H1 (cell line): ENCODE data around the gene CCDC157. TPM values are rescaled to one million over a fixed set of nuclear protein-coding genes. Genes with fewer than 3 reads are reported as not detected.

ENCODE experiments used
- CHD2 ChIP-seq: IDR thresholded peaks from 2 replicates; pipeline ENCODE4 v1.6.1; 2012; ENCODE audit warnings: low read length, improper control_type of control experiment
- CHD7 ChIP-seq: fragments of 300-600 bp; sonication (generic); IDR thresholded peaks from 2 replicates; pipeline ENCODE4 v1.7.1; 2012; ENCODE audit warnings: low read length, moderate library complexity, mild to moderate bottlenecking, inconsistent platforms; ENCODE audit not compliant: insufficient replicate concordance
- EZH2 ChIP-seq: fragments of 200-600 bp; sonication (generic); IDR thresholded peaks from 2 replicates; pipeline ENCODE4 v1.7.1; 2012; ENCODE audit warnings: low read depth, mild to moderate bottlenecking, moderate library complexity, low read length, inconsistent platforms; ENCODE audit not compliant: severe bottlenecking
- FOSL1 ChIP-seq: IDR thresholded peaks from 2 replicates; pipeline ENCODE4 v1.6.1; 2011; ENCODE audit warnings: mild to moderate bottlenecking, low read depth, low read length, moderate library complexity; ENCODE audit not compliant: insufficient read depth
- JUND ChIP-seq: IDR thresholded peaks from 2 replicates; pipeline ENCODE4 v1.6.1; 2011; ENCODE audit warnings: mild to moderate bottlenecking, improper control_type of control experiment, low read length
- KDM5A ChIP-seq: fragments of 200-600 bp; IDR thresholded peaks from 2 replicates; pipeline ENCODE4 v1.7.1; 2012; ENCODE audit warnings: mild to moderate bottlenecking, low read length, inconsistent platforms, mixed read lengths
- PHF8 ChIP-seq: fragments of 200-600 bp; sonication (generic); conservative IDR thresholded peaks from 2 replicates; pipeline ENCODE4 v1.7.1; 2012; ENCODE audit warnings: low read depth, mild to moderate bottlenecking, inconsistent platforms, low read length, moderate library complexity
- USF2 ChIP-seq: IDR thresholded peaks from 2 replicates; pipeline ENCODE4 v1.6.1; 2011; ENCODE audit warnings: low read length, improper control_type of control experiment
- polyA plus RNA-seq, 7 experiments: library from polyadenylated mRNA; depleted of rRNA in 3 of 7; stranded (reverse) in 5 of 7; unstranded in 2 of 7; fragments of >200 nt in 5 of 7; fragments of 200-250 nt in 2 of 7; gene quantifications; 1 replicate in 5 of 7; 2 replicates in 1 of 7; 4 replicates in 1 of 7; pipeline versions ENCODE4 v1.2.1 to v1.2.3, GENCODE V29; 2011 to 2013; ENCODE audit warnings: missing spikeins in 2 of 7, mixed read lengths in 2 of 7
- total RNA-seq: library from RNA; stranded (reverse); fragmentation: NEBNext Ultra II Directional; extraction: Animal tissue kit (Norgen Biotek cat#: 25700); gene quantifications from 2 replicates; pipeline ENCODE4 v1.2.1, GENCODE V29; 2021

CCDC157 gene
- total and polyA plus RNA-seq, 2 of the 8 experiments (the other 6 are each of a cell fraction or from before 2014, with no cell fraction given), result 4.1 to 8.4 TPM

DNA sequence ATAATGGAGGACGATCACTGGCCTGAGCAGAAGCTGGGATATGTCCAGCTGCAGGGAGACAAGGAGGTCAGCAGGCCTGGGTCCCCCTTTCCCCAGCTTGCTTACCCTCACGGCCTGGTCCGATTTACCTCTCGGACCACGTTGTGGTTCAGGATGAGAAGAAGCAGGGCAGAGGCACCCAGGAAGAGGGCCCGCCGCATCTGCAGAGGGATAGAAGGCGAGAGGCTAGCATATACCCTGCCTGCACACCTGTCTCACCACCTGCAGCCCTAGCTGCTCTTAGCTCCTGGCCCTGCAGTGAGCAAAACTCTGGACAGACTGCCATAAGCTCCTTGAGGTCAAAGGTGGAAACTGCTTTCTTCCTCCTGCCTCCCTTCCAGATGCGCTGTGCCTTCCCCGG is 29.1 kb downstream of the CCDC157 start (continued):
- no peak for TF ChIP-seq CHD7
- TF ChIP-seq FOSL1, result no peak
- TF ChIP-seq KDM5A, result no peak
- TF ChIP-seq PHF8, result no peak
- no peak for TF ChIP-seq EZH2
- no peak for TF ChIP-seq CHD2
- no peak for TF ChIP-seq JUND
- TF ChIP-seq USF2, result no peak
